HG02623 (cell line): ENCODE measurements around the gene NCOA3.
"Not testable (repeated sequence)": the region's sequence is repeated elsewhere in the genome, so short reads cannot be mapped to it uniquely, and the experiment has no call there.

Experiments used
- ATAC-seq: cut with Tn5 transposase; IDR thresholded peaks from one replicate; pipeline ENCODE4 v1.9.1; 2021; ENCODE audit warnings: moderate library complexity; ENCODE audit not compliant: unreplicated experiment

NCOA3 gene

DNA sequence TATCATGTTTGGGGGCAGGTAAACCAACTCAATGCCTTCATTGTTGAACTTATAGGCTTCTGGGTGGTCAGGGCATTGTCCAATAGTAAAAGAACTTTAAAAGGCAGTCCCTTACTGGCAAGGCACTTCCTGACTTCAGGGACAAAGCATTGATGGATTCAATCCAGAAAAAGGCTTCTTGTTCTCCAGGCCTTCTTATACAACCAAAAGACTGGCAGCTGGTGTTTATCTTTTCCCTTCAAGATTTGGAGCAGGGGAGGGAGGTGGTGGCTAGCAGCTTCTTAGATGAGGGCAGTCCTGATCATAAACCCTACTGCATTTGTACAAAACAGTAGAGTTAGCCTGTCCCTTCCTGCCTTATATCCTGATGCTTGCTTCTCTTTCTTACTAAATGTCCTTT, 57.5 kb downstream of the NCOA3 start:
- no peak for ATAC-seq

DNA sequence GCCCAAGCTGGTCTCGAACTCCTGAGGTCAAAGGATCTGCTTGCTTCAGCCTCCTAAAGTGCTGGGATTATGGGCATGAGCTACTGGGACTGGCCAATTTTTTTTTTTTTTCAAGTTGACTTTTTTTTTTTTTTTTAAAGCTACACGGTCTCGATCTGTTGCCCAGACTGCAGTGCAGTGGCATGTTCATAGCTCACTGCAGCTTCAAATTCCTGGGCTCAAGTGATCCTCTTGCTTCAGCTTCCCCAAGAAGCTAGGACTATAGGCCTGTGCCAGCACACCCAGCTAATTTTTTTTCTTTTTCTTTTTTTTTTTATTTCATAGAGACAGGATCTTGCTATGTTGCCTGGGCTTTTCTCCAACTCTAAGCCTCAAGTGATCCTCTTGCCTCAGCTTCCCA, 59.5 kb downstream of the NCOA3 start:
- no peak for ATAC-seq

- ATAC-seq = no peak
Measured at GRCh38 chr20:47561603-47562583, 60.2 kb downstream of the NCOA3 start.

- ATAC-seq = no peak
Measured at GRCh38 chr20:47566269-47566668, 64.6 kb downstream of the NCOA3 start.

DNA sequence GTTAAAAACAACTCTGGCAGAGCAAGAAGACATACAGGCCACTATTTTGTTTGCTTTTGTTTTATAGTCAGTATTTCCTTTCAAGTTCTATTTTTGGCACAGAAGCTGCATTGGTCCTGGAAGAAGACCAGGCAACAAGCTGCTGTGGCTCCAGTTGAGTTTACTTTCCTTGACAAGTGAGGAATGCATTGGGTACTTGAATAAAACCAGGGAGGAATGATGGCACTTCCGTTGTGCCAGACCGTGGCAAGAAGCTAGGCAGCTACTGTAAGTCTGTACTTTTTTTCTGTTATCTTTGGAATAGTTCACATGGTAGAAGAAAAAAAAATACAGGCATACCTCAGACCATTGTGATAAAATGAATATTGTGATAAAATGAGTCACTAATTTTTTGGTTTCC, 66.3 kb downstream of the NCOA3 start:
- no peak for ATAC-seq

DNA sequence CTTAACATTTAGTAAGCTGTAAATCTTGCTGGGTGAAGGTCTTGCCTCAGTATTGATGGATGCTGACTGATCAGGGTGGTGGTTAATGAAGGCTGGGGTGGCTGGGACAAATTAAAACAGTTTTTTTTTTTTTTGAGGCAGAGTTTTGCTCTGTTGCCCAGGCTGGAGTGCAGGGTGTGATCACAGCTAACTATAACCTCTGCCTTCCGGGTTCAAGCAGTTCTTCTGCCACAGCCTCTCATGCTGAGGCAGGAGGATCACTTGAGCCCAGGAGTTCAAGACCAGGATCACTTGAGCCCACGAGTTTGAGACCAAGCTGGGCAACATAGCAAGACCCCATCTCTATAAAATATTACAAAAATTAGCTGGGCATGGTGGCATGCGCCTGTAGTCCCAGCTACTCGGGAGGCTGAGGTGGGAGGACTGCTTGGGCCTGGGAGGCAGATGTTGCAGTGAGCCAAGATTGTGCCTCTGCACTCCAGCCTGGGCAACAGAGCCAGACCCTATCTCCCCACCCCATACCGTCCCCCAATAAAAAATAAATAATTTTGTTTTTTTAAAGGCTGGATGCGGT, 67.2 kb downstream of the NCOA3 start:
- no peak for ATAC-seq

GRCh38 chr20:47571426-47571825, 69.7 kb downstream of the NCOA3 start:
- no peak for ATAC-seq

DNA sequence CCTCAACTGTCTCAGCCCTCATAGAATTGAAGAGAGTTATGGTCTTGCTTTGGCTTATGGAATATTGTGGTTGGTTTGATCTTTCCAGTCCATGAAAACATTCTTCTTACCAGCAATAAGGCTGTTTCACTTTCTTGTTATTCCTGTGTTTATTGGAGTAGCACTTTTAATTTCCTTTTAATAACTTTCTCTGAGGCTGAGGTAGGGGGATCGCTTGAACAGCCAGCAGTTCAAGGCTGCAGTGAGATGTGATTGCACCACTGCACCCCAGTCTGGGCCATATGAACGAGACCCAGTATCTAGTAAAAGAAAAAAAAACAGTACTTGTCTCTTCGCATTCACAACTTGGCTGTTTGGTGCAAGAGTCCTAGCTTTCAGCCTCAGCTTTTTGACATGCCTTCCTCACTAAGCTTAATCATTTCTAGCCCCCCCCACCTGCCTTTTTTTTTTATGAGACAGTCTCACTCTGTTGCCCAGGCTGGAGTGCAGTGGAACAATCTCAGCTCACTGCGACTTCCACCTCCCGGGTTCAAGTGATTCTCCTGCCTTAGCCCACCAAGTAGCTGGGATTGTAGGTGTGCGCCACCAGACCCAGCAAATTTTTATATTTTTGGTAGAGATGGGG, 70.5 kb downstream of the NCOA3 start:
- ATAC-seq = no peak

- ATAC-seq = no peak
Measured at GRCh38 chr20:47573559-47573958, 71.9 kb downstream of the NCOA3 start.

DNA sequence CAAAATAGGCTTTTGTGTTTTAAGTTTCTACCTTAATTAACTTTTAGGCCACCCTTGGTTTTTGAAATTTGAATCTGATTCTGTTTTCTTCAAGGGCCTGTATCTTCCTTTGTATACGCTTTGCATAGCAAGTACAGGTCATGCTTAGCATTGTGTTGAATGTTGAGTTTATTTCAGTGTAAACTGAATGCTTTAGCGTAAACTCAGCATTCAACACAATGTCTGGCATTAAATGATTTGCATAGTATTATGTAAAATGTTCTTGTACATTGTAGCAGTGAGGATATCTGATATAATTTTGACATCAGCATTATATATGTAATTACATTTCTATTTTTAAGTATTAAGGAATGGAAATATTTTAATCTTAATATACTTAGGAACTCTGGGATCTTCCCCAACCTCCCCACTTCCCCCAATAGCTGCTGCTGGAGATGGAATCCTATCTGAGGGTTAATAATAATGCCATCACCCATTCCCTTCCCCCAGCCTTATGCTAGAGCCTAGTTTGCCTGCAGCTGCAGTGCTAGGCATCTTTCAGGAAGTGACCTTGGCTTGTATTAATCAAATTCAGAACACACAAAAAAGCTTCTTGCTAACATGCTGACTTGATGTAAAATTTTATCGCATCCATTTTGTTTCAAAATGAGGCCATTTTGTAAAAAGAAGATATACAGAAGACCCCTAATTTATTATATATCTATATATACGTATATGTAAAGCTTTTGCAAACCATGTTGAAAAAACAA, 73.1 kb downstream of the NCOA3 start:
- ATAC-seq = no peak

DNA sequence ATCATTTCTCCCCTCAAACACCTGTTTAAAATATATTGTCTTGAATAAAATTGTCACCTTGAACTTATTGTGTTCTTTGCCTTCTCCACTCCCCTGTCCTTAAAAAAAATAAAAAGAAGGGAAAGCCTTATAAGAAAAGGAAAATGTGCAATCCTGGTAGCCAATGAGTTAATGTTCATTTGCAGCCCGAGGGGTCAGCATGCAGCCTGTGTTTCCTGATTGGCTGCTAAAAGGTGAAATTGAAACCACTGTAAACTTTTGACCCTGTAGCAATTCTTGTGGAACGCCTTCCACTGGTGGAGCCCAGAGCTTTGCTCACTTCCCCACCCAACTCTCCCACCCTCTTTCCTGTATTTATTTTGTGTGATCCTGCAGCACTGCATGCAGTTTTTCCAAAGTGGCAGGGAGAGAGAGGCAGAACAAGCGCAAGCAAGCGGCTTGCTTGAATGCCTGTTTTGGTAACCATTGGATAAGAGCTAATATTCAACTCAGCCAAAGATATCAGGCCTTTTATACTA, 74.9 kb downstream of the NCOA3 start:
- ATAC-seq = no peak

DNA sequence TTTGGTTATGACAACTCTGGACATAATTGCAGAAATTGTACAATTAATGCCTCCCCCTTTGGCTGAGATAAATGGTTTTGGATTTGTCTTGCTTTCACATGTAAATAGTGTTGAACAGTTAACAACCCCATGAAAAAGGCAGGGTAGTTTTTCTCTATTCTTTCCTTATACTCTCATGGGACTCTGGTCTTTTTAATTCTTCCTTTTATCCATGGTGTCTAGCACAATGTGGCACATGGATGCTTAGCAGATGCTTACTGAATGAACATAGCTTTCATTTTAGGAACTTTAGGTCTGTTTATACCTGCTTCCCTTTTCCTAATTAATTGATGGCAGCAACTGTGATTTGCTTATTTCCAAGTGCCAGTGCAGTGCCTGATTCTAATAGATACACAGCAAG, 75.6 kb downstream of the NCOA3 start:
- no peak for ATAC-seq

DNA sequence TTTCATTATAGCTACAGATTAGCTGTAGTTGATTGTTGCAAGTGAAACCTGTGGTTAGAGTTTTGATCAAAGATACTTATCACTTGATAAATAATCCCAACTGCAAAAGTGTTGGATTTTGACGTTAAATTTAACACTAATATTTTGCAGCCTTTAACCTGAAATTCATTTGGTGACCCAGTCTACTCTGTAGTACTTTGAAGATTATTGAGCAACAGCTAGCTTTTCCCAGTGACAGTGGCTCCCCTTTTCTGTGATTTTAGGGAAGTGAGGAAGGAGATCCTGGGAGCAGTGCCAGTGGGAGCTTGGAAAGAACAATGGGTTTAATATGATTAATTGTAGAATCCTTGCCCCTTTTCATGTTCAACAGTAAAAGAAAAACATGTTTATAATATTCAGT, 76.9 kb downstream of the NCOA3 start:
- no peak for ATAC-seq

GRCh38 chr20:47580686-47581085, 79.0 kb downstream of the NCOA3 start:
- ATAC-seq = not testable (repeated sequence)

- ATAC-seq = no peak
Measured at GRCh38 chr20:47581090-47581489, 79.4 kb downstream of the NCOA3 start.

DNA sequence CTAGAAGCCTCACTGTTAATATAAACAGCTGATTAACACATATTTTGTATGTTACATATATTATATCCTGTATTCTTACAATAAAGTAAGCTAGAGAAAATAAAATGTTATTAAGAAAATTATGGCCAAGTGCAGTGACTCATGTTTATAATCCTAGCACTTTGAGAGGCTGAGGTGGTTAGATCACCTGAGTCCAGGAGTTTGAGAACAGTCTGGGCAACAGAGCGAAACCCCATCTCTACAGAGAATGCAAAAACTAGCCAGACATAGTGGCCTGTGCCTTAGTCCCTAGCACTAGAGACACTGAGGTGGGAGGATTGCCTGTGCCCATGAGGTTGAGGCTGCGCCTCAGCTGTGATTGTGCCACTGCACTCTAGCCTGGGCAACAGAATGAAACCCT, 81.9 kb downstream of the NCOA3 start:
- no peak for ATAC-seq

- ATAC-seq = no peak
Measured at GRCh38 chr20:47585087-47585747, 83.5 kb downstream of the NCOA3 start.

- no peak for ATAC-seq
Measured at GRCh38 chr20:47586649-47587294, 85.1 kb downstream of the NCOA3 start.

DNA sequence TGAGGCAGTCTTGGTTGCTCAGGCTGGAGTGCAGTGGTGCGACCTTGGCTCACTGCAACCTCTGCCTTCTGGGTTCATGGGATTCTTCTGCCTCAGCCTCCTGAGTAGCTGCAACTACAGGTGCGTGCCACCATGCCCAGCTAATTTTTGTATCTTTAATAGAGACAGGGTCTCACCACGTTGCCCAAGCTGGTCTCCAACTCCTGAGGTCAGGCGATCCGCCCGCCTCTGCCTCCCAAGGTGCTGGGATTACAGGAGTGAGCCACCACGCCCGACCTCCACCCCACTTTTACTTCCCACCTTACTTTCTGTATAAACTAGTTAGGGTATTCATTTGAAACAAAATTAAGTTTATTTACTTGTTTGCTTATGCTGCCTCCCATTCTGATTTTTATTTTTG, 86.5 kb downstream of the NCOA3 start:
- no peak for ATAC-seq

GRCh38 chr20:47591231-47591630, 89.5 kb downstream of the NCOA3 start:
- ATAC-seq = no peak
